ENCODE data around the gene TPGS2. TPM values are rescaled to one million over a fixed set of nuclear protein-coding genes. Genes with fewer than 3 reads are reported as not detected.

The TPGS2 gene
- total and polyA plus RNA-seq, 2 of the 13 experiments (the other 11 are each of a cell fraction or from before 2014, with no cell fraction given), result 73.3 to 137 TPM

DNA sequence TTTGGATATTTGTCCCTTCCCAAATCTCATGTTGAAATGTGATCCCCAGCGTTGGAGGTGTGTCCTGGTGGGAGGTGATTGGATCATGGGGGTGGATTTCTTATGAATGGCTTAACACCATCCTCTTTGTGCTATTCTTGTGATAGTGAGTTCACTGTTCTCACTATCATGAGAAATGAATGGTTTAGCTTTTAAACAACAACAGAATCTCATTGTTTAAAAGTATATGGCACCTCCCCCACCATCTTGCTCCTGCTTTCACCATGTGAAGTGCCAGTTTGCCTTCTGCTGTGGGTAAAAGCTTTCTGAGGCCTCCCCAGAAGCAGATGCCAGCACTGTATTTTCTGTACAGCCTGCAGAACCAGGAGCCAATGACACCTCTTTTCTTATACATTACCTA is 38.3 kb upstream of the TPGS2 start (continued):
- TF ChIP-seq, protein P1, sequence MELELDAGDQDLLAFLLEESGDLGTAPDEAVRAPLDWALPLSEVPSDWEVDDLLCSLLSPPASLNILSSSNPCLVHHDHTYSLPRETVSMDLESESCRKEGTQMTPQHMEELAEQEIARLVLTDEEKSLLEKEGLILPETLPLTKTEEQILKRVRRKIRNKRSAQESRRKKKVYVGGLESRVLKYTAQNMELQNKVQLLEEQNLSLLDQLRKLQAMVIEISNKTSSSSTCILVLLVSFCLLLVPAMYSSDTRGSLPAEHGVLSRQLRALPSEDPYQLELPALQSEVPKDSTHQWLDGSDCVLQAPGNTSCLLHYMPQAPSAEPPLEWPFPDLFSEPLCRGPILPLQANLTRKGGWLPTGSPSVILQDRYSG (CRISPR knock-in tag; IDR thresholded peaks at IDR 0.05), result no peak
- TF ChIP-seq FOXC1 (CRISPR knock-in tag; IDR thresholded peaks at IDR 0.05; ENCODE audit: borderline replicate concordance), result no peak

DNA sequence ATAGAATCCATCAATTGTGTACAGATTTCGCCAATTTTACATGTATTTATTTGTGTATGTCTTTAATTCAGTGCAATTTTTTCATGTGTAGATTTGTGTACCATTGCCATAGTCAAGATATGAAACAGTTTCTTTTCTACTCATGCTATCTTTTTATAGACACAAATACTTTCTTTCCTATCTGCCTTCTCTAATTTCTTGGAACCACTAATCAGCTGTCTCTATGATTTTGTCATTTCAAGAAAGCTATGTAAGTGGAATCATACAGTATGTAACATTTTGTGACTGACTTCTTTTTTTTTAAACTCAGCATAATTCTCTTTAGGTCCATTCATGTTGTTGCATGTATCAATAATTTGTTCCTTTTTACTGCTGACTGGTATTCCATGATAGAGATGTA is 33.4 kb upstream of the TPGS2 start:
- no peak overlapping the region for H2AFZ ChIP-seq (ENCODE audit: low read length)
- no peak overlapping the region for H3K27ac ChIP-seq (ENCODE audit: extremely low read length, insufficient read depth, low read length)
- no TSS peak for BruUV-seq (replicated peaks)
- ATAC-seq (no peak), FAIRE-seq (no peak), DNase-seq (ENCODE audit: low spot score) (no peak)
- no peaks in the 10 kb centered on the region for H3K27me3 ChIP-seq (ENCODE audit: control insufficient read depth in 1 of 2, insufficient read depth in 2 of 2, low read length in 2 of 2)
- CTCF ChIA-PET (ENCODE audit: low intra/inter-chr PET ratio, low total read pairs), result no interaction called here
- H3K79me2 ChIP-seq (ENCODE audit: insufficient read depth, low read length), result no peaks in the 10 kb centered on the region
- 90% methylated on average over 1 of the region's 1 CpG for WGBS (ENCODE audit: low lambda C conversion rate)
- no peaks in the 10 kb centered on the region for H3K9me3 ChIP-seq (ENCODE audit: low read length)
- H3K4me3 ChIP-seq (replicated peaks in 1 of 3; ENCODE audit: insufficient read depth in 1 of 3, low read depth in 2 of 3, low read length in 3 of 3), result no peak overlapping the region
- H3K9ac ChIP-seq (ENCODE audit: insufficient read depth, low read depth, low read length), result no peak overlapping the region
- H4K20me1 ChIP-seq (ENCODE audit: insufficient read depth, low read length), result no peaks in the 10 kb centered on the region
- TF ChIP-seq KLF11 (CRISPR knock-in tag; IDR thresholded peaks at IDR 0.05) (no peak), SRF (IDR thresholded peaks at IDR 0.05; ENCODE audit: low read depth, low read length) (no peak), TAF1 (CRISPR knock-in tag; IDR thresholded peaks at IDR 0.05) (no peak), MAFK (conservative IDR thresholded peaks at IDR 0.05 in 1 of 2, IDR thresholded peaks at IDR 0.05 in 1 of 2; ENCODE audit: low read length in 2 of 2) (no peak), ZNF550 (CRISPR knock-in tag; IDR thresholded peaks at IDR 0.05; ENCODE audit: borderline replicate concordance) (no peak), ADNP (CRISPR knock-in tag; IDR thresholded peaks at IDR 0.05) (no peak), TRIM24 (CRISPR knock-in tag; IDR thresholded peaks at IDR 0.05) (no peak), ZNF501 (CRISPR knock-in tag; IDR thresholded peaks at IDR 0.05) (no peak)
- TF ChIP-seq, protein P2, sequence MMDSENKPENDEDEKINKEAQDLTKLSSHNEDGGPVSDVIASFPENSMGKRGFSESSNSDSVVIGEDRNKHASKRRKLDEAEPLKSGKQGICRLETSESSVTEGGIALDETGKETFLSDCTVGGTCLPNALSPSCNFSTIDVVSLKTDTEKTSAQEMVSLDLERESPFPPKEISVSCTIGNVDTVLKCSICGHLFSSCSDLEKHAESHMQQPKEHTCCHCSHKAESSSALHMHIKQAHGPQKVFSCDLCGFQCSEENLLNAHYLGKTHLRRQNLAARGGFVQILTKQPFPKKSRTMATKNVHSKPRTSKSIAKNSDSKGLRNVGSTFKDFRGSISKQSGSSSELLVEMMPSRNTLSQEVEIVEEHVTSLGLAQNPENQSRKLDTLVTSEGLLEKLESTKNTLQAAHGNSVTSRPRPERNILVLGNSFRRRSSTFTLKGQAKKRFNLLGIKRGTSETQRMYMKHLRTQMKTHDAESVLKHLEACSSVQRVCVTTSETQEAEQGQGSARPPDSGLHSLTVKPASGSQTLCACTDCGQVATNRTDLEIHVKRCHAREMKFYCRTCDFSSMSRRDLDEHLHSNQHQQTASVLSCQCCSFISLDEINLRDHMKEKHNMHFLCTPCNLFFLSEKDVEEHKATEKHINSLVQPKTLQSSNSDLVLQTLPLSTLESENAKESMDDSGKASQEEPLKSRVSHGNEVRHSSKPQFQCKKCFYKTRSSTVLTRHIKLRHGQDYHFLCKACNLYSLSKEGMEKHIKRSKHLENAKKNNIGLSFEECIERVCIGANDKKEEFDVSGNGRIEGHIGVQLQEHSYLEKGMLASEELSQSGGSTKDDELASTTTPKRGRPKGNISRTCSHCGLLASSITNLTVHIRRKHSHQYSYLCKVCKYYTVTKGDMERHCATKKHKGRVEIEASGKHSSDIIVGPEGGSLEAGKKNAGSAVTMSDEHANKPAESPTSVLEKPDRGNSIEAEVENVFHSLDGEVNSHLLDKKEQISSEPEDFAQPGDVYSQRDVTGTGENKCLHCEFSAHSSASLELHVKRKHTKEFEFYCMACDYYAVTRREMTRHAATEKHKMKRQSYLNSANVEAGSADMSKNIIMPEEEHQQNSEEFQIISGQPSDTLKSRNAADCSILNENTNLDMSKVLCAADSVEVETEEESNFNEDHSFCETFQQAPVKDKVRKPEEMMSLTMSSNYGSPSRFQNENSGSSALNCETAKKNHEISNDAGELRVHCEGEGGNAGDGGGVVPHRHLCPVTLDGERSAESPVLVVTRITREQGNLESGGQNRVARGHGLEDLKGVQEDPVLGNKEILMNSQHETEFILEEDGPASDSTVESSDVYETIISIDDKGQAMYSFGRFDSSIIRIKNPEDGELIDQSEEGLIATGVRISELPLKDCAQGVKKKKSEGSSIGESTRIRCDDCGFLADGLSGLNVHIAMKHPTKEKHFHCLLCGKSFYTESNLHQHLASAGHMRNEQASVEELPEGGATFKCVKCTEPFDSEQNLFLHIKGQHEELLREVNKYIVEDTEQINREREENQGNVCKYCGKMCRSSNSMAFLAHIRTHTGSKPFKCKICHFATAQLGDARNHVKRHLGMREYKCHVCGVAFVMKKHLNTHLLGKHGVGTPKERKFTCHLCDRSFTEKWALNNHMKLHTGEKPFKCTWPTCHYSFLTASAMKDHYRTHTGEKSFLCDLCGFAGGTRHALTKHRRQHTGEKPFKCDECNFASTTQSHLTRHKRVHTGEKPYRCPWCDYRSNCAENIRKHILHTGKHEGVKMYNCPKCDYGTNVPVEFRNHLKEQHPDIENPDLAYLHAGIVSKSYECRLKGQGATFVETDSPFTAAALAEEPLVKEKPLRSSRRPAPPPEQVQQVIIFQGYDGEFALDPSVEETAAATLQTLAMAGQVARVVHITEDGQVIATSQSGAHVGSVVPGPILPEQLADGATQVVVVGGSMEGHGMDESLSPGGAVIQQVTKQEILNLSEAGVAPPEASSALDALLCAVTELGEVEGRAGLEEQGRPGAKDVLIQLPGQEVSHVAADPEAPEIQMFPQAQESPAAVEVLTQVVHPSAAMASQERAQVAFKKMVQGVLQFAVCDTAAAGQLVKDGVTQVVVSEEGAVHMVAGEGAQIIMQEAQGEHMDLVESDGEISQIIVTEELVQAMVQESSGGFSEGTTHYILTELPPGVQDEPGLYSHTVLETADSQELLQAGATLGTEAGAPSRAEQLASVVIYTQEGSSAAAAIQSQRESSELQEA (CRISPR knock-in tag; IDR thresholded peaks at IDR 0.05; ENCODE audit: not compliant biosample characterization), result no peak
- TF ChIP-seq, protein P3, sequence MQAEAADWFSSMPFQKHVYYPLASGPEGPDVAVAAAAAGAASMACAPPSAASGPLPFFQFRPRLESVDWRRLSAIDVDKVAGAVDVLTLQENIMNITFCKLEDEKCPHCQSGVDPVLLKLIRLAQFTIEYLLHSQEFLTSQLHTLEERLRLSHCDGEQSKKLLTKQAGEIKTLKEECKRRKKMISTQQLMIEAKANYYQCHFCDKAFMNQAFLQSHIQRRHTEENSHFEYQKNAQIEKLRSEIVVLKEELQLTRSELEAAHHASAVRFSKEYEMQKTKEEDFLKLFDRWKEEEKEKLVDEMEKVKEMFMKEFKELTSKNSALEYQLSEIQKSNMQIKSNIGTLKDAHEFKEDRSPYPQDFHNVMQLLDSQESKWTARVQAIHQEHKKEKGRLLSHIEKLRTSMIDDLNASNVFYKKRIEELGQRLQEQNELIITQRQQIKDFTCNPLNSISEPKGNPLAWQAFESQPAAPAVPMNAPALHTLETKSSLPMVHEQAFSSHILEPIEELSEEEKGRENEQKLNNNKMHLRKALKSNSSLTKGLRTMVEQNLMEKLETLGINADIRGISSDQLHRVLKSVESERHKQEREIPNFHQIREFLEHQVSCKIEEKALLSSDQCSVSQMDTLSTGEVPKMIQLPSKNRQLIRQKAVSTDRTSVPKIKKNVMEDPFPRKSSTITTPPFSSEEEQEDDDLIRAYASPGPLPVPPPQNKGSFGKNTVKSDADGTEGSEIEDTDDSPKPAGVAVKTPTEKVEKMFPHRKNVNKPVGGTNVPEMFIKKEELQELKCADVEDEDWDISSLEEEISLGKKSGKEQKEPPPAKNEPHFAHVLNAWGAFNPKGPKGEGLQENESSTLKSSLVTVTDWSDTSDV (CRISPR knock-in tag; IDR thresholded peaks at IDR 0.05), result no peak
- no peak overlapping the region for H3K4me2 ChIP-seq (ENCODE audit: low read depth, low read length)
- POLR2A ChIA-PET, result no interaction called here
- H3K36me3 ChIP-seq (replicated peaks in 1 of 2; ENCODE audit: control insufficient read depth in 1 of 2, insufficient read depth in 2 of 2, low read length in 2 of 2), result peaks cover 0 to 1% of the 10 kb centered on the region in 2 experiments; a peak in 1 of 5 replicates
- H3K4me1 ChIP-seq (ENCODE audit: insufficient read depth, low read length), result peaks cover 3% of the 10 kb centered on the region
- in situ Hi-C loops (cut with HindIII; ENCODE audit: extremely low pct_ligation_motif_present, low pct_unique_long_range_greater_than_20kb) (no loop called here), intact Hi-C loops (cut with micrococcal nuclease; ENCODE audit: unreplicated experiment) (no loop called here)
